Testis (tissue), 3 donors: ENCODE results near the gene PEAR1. TPM values are rescaled to one million over a fixed set of nuclear protein-coding genes. Genes with fewer than 3 reads are reported as not detected.

ENCODE experiments used
- DNase-seq: peaks from one replicate; pipeline ENCODE4 v3.0.0-alpha.2; 2019
- H3K27ac ChIP-seq, 2 donors: fragments of 200-600 bp; sonication (generic); one replicate each; pipeline ENCODE4 v1.5.1; 2019
- H3K27me3 ChIP-seq: fragments of 200-600 bp; sonication (generic); one replicate; pipeline ENCODE4 v1.5.1; 2019
- H3K36me3 ChIP-seq: fragments of 200-600 bp; sonication (generic); one replicate; pipeline ENCODE4 v1.5.1; 2017; ENCODE audit warnings: low read depth; ENCODE audit errors: missing control alignments
- H3K4me1 ChIP-seq: fragments of 200-600 bp; sonication (generic); one replicate; pipeline ENCODE4 v1.5.1; 2019
- H3K4me3 ChIP-seq, 2 donors: fragments of 200-600 bp; sonication (generic); one replicate each; pipeline ENCODE4 v1.5.1; 2017 to 2019
- H3K9me3 ChIP-seq: fragments of 200-600 bp; sonication (generic); one replicate; pipeline ENCODE4 v1.5.1; 2017
- CTCF ChIP-seq, 3 experiments: fragments of 450-650 bp in 2 of 3; fragments of 200-600 bp in 1 of 3; sonication (generic) in 1 of 3; IDR thresholded peaks; one replicate each; pipeline ENCODE4 v1.5.1; 2016 to 2019; ENCODE audit warnings: antibody characterized with exemption in 3 of 3, mild to moderate bottlenecking in 2 of 3, moderate library complexity in 1 of 3
- POLR2A ChIP-seq: fragments of 450-650 bp; IDR thresholded peaks from one replicate; pipeline ENCODE4 v1.6.1; 2017; ENCODE audit warnings: antibody characterized with exemption, mild to moderate bottlenecking, moderate library complexity
- WGBS, 2 donors: methylation state at CpG; one replicate each; pipeline ENCODE4 v1.1.5; 2018; 5-methylcytosine and 5-hydroxymethylcytosine counted together
- intact Hi-C: fragments of 100-400 bp; cut with DNase I; formaldehyde crosslinking; loops from one replicate; pipeline ENCODE4 v1.15.1; 2023; ENCODE audit warnings: low total_unique reads
- polyA plus RNA-seq: library from polyadenylated mRNA; stranded (reverse); fragments of 350-450 nt; fragmentation: Illumina TruSeq; extraction: RNeasy Lipid Tissue Mini Kit (QIAGEN cat#74804); gene quantifications from one replicate; pipeline ENCODE4 v1.2.3, GENCODE V29; 2014; ENCODE audit warnings: low read depth, low replicate concordance; ENCODE audit not compliant: insufficient read depth
- total RNA-seq, 2 donors: library from RNA; depleted of rRNA; stranded (reverse); fragments of >200 nt; gene quantifications; one replicate each; pipeline ENCODE4 v1.2.3, GENCODE V29; 2016

PEAR1 gene
- total and polyA plus RNA-seq, 3 donors from 2014 or later = 10.5 to 13.8 (median 13.8) TPM

DNA sequence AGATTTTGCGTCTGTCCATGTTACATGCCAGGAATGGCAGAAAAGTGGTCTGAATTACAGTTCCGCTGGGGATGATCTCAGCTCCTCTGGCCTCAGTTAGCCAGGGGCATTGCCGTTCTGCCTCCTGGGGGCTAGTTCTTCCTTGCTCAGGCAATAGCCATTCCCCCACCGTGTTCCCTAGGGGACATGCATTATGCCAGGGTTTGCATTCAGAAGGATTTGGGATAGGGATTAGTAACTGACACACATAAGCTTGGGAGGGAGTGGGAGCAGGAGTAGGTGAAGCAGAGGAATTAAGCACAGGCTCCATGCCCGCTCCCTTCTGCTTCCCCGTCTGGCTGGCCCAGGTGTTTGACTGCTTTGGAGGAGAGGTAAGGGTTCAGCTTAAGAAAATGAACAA lies 39.6 kb downstream of the PEAR1 start:
- H3K9me3 ChIP-seq = no peaks in the 10 kb centered on the region
- H3K27me3 ChIP-seq = no peaks in the 10 kb centered on the region
- no peak for DNase-seq
- intact Hi-C loops = no loop called here
- WGBS, 2 donors = 64 to 69% methylated on average over 6 of the region's 6 CpGs
- H3K36me3 ChIP-seq = no peaks in the 10 kb centered on the region
- no peak overlapping the region for H3K27ac ChIP-seq
- H3K4me3 ChIP-seq = no peak overlapping the region
- TF ChIP-seq CTCF (IDR thresholded peaks at IDR 0.05) = no peak
- TF ChIP-seq POLR2A = no peak
- no peaks in the 10 kb centered on the region for H3K4me1 ChIP-seq

GRCh38 chr1:156935505-156936128 lies 42.1 kb downstream of the PEAR1 start:
- 85 to 86% methylated on average over 13 to 17 of the region's 17 CpGs for WGBS, 2 donors
- intact Hi-C loops = no loop called here
- Histone ChIP-seq H3K27ac (no peak overlapping the region), H3K9me3 (no peaks in the 10 kb centered on the region), H3K36me3 (no peaks in the 10 kb centered on the region), H3K4me1 (no peaks in the 10 kb centered on the region), H3K27me3 (no peaks in the 10 kb centered on the region), H3K4me3 (no peak overlapping the region)
- TF ChIP-seq CTCF (IDR thresholded peaks at IDR 0.05) (no peak), POLR2A (no peak)
- no peak for DNase-seq

GRCh38 chr1:156936191-156936590 lies 42.7 kb downstream of the PEAR1 start:
- Histone ChIP-seq H3K9me3 (no peaks in the 10 kb centered on the region), H3K36me3 (no peaks in the 10 kb centered on the region), H3K27me3 (no peaks in the 10 kb centered on the region), H3K4me3 (no peak overlapping the region), H3K4me1 (no peaks in the 10 kb centered on the region), H3K27ac (no peak overlapping the region)
- DNase-seq = no peak
- WGBS, 2 donors = 93 to 96% methylated on average over 5 of the region's 5 CpGs
- intact Hi-C loops = no loop called here
- TF ChIP-seq CTCF (IDR thresholded peaks at IDR 0.05) (no peak), POLR2A (no peak)

GRCh38 chr1:156936721-156937220 lies 43.3 kb downstream of the PEAR1 start:
- 81 to 86% methylated on average over 10 of the region's 10 CpGs for WGBS, 2 donors
- Histone ChIP-seq H3K9me3 (no peaks in the 10 kb centered on the region), H3K27me3 (no peaks in the 10 kb centered on the region), H3K36me3 (no peaks in the 10 kb centered on the region), H3K4me1 (no peaks in the 10 kb centered on the region), H3K27ac (no peak overlapping the region), H3K4me3 (no peak overlapping the region)
- intact Hi-C loops = no loop called here
- DNase-seq = no peak
- no peak for TF ChIP-seq POLR2A
- TF ChIP-seq CTCF (IDR thresholded peaks at IDR 0.05) = no peak

GRCh38 chr1:156937883-156938282 lies 44.4 kb downstream of the PEAR1 start:
- intact Hi-C loops = no loop called here
- Histone ChIP-seq H3K36me3 (no peaks in the 10 kb centered on the region), H3K27ac (no peak overlapping the region), H3K4me3 (no peak overlapping the region), H3K4me1 (no peaks in the 10 kb centered on the region), H3K27me3 (no peaks in the 10 kb centered on the region), H3K9me3 (no peaks in the 10 kb centered on the region)
- no peak for DNase-seq
- TF ChIP-seq CTCF (IDR thresholded peaks at IDR 0.05) = no peak
- no peak for TF ChIP-seq POLR2A
- 83 to 86% methylated on average over 8 of the region's 8 CpGs for WGBS, 2 donors
